HG02571 (cell line): ENCODE data around the gene ATP6V0C.

Experiments used
- ATAC-seq: cut with Tn5 transposase; IDR thresholded peaks from one replicate; pipeline ENCODE4 v1.9.1; 2021; ENCODE audit warnings: mild to moderate bottlenecking, moderate library complexity; ENCODE audit not compliant: unreplicated experiment

The ATP6V0C gene

GRCh38 chr16:2490190-2491105, 23.3 kb upstream of the ATP6V0C start:
- ATAC-seq, result no peak

GRCh38 chr16:2492292-2492691, 21.5 kb upstream of the ATP6V0C start:
- no peak for ATAC-seq

- no peak for ATAC-seq
These were observed 20.1 kb upstream of the ATP6V0C start for GRCh38 chr16:2493605-2494004.

- no peak for ATAC-seq
These were observed 19.1 kb upstream of the ATP6V0C start for GRCh38 chr16:2494616-2495015.

- ATAC-seq, result no peak
These were observed 18.7 kb upstream of the ATP6V0C start for GRCh38 chr16:2495041-2495440.

- no peak for ATAC-seq
These were observed 17.3 kb upstream of the ATP6V0C start for GRCh38 chr16:2496223-2497115.

- ATAC-seq, result no peak
These were observed 16.6 kb upstream of the ATP6V0C start for GRCh38 chr16:2497116-2497630.

GRCh38 chr16:2497695-2498484, 15.9 kb upstream of the ATP6V0C start:
- no peak for ATAC-seq

GRCh38 chr16:2498531-2499253, 15.1 kb upstream of the ATP6V0C start:
- no peak for ATAC-seq

- no peak for ATAC-seq
These were observed 14.3 kb upstream of the ATP6V0C start for GRCh38 chr16:2499454-2499853.

- ATAC-seq, result no peak
These were observed 13.8 kb upstream of the ATP6V0C start for GRCh38 chr16:2499890-2500429.

- no peak for ATAC-seq
These were observed 13.3 kb upstream of the ATP6V0C start for GRCh38 chr16:2500430-2500917.

GRCh38 chr16:2500918-2501750, 12.6 kb upstream of the ATP6V0C start:
- no peak for ATAC-seq

- no peak for ATAC-seq
These were observed 11.5 kb upstream of the ATP6V0C start for GRCh38 chr16:2501946-2502895.

GRCh38 chr16:2505695-2506094, 8.1 kb upstream of the ATP6V0C start:
- no peak for ATAC-seq

- no peak for ATAC-seq
These were observed 6.6 kb upstream of the ATP6V0C start for GRCh38 chr16:2507052-2507659.

GRCh38 chr16:2507665-2508064, 6.1 kb upstream of the ATP6V0C start:
- ATAC-seq, result no peak
